K562 (cell line): Measurements from ENCODE around the gene ABCE1.

Source experiments
- C11orf30 ChIP-seq: fragments of 450-650 bp; IDR thresholded peaks from 2 replicates; pipeline ENCODE4 v1.6.1; 2016; ENCODE audit warnings: low read depth, mild to moderate bottlenecking
- CBX8 ChIP-seq: fragments of 200-600 bp; sonication (generic); IDR thresholded peaks from 2 replicates; pipeline ENCODE4 v1.6.1; 2012; ENCODE audit warnings: borderline replicate concordance, mixed run types, low read depth, mild to moderate bottlenecking, moderate library complexity, mixed read lengths, low read length, control low read depth, inconsistent platforms; ENCODE audit not compliant: poor library complexity, severe bottlenecking; ENCODE audit errors: extremely low read depth
- JUN ChIP-seq, 2 experiments: sonication (generic) in 1 of 2; formaldehyde crosslinking in 1 of 2; IDR thresholded peaks; 2 replicates each; pipeline versions ENCODE4 v1.6.1 to v1.8.0; 2012 to 2022; ENCODE audit warnings: borderline replicate concordance in 2 of 2, mild to moderate bottlenecking in 2 of 2, improper control_type of control experiment in 1 of 2, low read depth in 1 of 2, low read length in 1 of 2, missing genetic modification reagents in 1 of 2
- MEF2A ChIP-seq: IDR thresholded peaks from 2 replicates; pipeline ENCODE4 v1.6.1; 2011; ENCODE audit warnings: low read depth, mild to moderate bottlenecking, low read length, moderate library complexity; ENCODE audit not compliant: control insufficient read depth
- NONO ChIP-seq, 2 experiments: fragments of 200-400 bp in 1 of 2; fragments of 450-650 bp in 1 of 2; formaldehyde crosslinking in 1 of 2; IDR thresholded peaks; 2 replicates each; pipeline ENCODE4 v1.6.1; 2017; ENCODE audit warnings: low read depth in 2 of 2, mild to moderate bottlenecking in 2 of 2, moderate library complexity in 2 of 2, low read length in 1 of 2
- ZFP91 ChIP-seq: sonication (generic); formaldehyde crosslinking; IDR thresholded peaks from 2 replicates; pipeline ENCODE4 v1.8.0; 2022; ENCODE audit warnings: mild to moderate bottlenecking, missing genetic modification reagents
- ZNF384 ChIP-seq: IDR thresholded peaks from 2 replicates; pipeline ENCODE4 v1.6.1; 2012; ENCODE audit warnings: low read depth, low read length, improper control_type of control experiment

- TF ChIP-seq C11orf30 = no peak
- TF ChIP-seq JUN (IDR thresholded peaks at IDR 0.05; ENCODE audit: borderline replicate concordance, low read depth, low read length) = no peak
- TF ChIP-seq JUN (CRISPR knock-in tag; IDR thresholded peaks at IDR 0.05; ENCODE audit: borderline replicate concordance) = no peak
- TF ChIP-seq ZNF384 = no peak
- no peak for TF ChIP-seq NONO (IDR thresholded peaks at IDR 0.05; ENCODE audit: low read depth in 2 of 2, low read length in 1 of 2)
- TF ChIP-seq CBX8 = no peak
- no peak for TF ChIP-seq ZFP91 (CRISPR knock-in tag)
- no peak for TF ChIP-seq MEF2A
These were observed 73.8 kb downstream of the ABCE1 start for GRCh38 chr4:145171911-145172310.
